SJSA1 (cell line): ENCODE results near the gene PRPF6. TPM values are rescaled to one million over a fixed set of nuclear protein-coding genes. Genes with fewer than 3 reads are reported as not detected.

Experiments used
- DNase-seq, 2 experiments: peaks; one replicate each; pipeline ENCODE4 v3.0.0-alpha.2; 2015 to 2020; ENCODE audit warnings: low spot score in 2 of 2, low read depth in 1 of 2
- H3K27ac ChIP-seq: fragments of 250-450 bp; sonication (Bioruptor Pico); 2 replicates; pipeline ENCODE4 v1.5.1; 2020; ENCODE audit warnings: mild to moderate bottlenecking, moderate library complexity
- H3K27me3 ChIP-seq: fragments of 250-450 bp; sonication (Bioruptor Pico); replicated peaks from 2 replicates; pipeline ENCODE4 v1.5.1; 2020; ENCODE audit warnings: mild to moderate bottlenecking, moderate library complexity
- H3K36me3 ChIP-seq: fragments of 250-450 bp; sonication (Bioruptor Pico); 2 replicates; pipeline ENCODE4 v1.5.1; 2020; ENCODE audit warnings: mild to moderate bottlenecking
- H3K4me1 ChIP-seq: fragments of 250-450 bp; sonication (Bioruptor Pico); replicated peaks from 2 replicates; pipeline ENCODE4 v1.6.1; 2021; ENCODE audit warnings: mild to moderate bottlenecking
- H3K4me3 ChIP-seq: fragments of 250-450 bp; sonication (Bioruptor Pico); 2 replicates; pipeline ENCODE4 v1.5.1; 2020; ENCODE audit warnings: mild to moderate bottlenecking
- H3K9me3 ChIP-seq: fragments of 250-450 bp; sonication (Bioruptor Pico); replicated peaks from 2 replicates; pipeline ENCODE4 v1.5.1; 2020; ENCODE audit warnings: mild to moderate bottlenecking
- total RNA-seq: library from RNA; depleted of rRNA; stranded (reverse); fragments of >200 nt; shearing (Covaris generic); gene quantifications from 2 replicates; pipeline ENCODE4 v1.2.3, GENCODE V29; 2014

PRPF6 gene
- total RNA-seq, 1 experiment from 2014 or later, result 72.1 TPM

- peaks cover 77% of the 10 kb centered on the region for H3K4me1 ChIP-seq
- peaks cover 50% of the 10 kb centered on the region for H3K36me3 ChIP-seq
- H3K4me3 ChIP-seq, result no peak overlapping the region
- H3K27me3 ChIP-seq, result no peaks in the 10 kb centered on the region
- peak overlapping the region; percentile 12; the same call in 1 of the 2 replicates for H3K27ac ChIP-seq
- no peak for DNase-seq
- H3K9me3 ChIP-seq, result no peaks in the 10 kb centered on the region
Observed at GRCh38 chr20:64056639-64056888, 75.6 kb downstream of the PRPF6 start.

DNA sequence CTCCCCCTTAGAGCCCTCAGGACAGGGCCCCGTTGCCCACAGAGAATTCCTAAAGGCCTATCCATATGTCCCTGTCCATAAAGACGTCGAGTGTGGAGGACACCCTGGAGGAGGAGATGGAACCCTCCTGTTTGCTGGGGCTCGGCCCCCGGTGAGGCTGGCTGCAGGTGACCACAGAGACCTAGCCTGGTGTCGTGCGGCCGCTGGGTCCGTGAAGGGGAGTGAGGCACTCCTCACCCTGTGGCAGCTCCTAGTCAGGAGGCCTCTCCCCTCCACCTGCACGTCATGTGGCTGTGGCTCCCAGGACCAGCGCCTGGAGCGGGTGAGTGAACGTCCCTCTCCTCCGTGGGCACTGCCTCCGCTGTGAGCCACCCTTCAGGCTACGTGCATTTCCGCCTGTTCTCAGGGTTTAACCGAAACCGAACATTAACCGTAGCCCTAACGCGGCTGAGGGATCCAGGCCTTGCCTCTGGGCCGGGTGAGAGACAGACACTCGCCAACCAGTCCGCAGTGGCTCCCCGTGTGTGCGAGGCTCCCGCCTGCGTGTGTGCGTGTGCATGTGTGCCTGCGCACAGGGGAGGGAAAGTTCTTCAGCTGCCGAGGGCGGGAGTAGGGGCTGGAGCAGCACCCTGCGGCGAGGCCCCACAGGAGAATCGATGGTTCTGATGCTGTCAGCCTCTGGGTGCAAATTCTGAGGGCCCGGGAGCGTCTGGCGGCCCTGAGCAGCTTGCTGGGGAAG, 76.1 kb downstream of the PRPF6 start:
- Histone ChIP-seq H3K9me3 (no peaks in the 10 kb centered on the region), H3K27me3 (no peaks in the 10 kb centered on the region), H3K4me1 (peaks cover 75% of the 10 kb centered on the region)

DNA sequence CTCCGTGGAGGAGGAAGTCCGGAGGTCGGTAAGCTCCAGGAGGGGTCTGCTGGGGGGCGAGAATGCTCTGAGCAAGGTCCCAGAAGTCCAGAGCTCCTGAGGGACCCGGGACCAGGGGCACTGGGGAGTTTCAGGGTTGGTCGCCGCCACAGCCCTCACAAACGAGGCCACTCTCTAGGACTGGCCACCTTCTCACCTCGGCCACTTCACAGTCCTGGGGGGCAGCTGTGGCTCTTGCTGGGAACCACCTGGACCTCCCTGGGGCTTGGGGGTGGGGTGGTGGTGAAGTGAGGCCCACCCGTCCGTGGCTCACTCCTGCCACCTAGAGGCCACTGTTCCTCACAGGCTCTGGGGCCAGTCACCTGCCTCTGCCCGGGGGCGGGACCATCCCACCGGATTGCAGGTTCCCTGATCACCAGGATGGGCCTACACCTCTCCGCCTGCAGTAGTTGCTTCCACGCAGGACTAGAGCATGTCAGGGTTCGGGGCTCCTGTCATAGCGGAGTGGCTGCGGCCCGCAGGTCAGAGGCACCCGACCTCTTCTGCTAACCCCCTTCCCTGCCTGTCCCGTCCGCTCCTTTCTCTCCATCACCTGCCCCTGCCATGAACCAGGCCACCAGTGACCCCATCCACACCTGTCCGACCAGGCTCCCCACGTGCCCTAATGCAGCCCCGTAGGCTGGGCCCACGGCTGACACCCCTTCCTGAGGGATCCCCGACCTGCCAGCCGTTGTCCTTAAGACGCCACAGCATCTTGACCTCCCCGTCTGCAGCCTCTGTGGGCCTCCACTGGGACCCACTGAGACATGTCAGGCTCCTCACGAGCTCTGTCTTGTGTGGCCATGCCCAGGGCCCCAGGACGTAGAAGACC, 76.9 kb downstream of the PRPF6 start:
- DNase-seq, result peak; percentile 69 to 90
- peaks cover 75% of the 10 kb centered on the region for H3K4me1 ChIP-seq
- peak overlapping the region; percentile 16; the same call in 1 of the 2 replicates for H3K27ac ChIP-seq
- H3K9me3 ChIP-seq, result no peaks in the 10 kb centered on the region
- peak overlapping the region; percentile 5 for H3K4me3 ChIP-seq
- H3K27me3 ChIP-seq, result no peaks in the 10 kb centered on the region
- H3K36me3 ChIP-seq, result peaks cover 61% of the 10 kb centered on the region

More for the DNA sequence above, 76.1 kb downstream of the PRPF6 start:
- DNase-seq, result no peak
- peaks cover 55% of the 10 kb centered on the region for H3K36me3 ChIP-seq
- peak overlapping the region; percentile 16; the same call in 1 of the 2 replicates for H3K27ac ChIP-seq
- peak overlapping the region; percentile 5; the same call in 1 of the 2 replicates for H3K4me3 ChIP-seq

- Histone ChIP-seq H3K4me1 (peaks cover 75% of the 10 kb centered on the region), H3K27ac (no peak overlapping the region), H3K4me3 (no peak overlapping the region), H3K9me3 (no peaks in the 10 kb centered on the region), H3K36me3 (peaks cover 66% of the 10 kb centered on the region), H3K27me3 (no peaks in the 10 kb centered on the region)
- no peak for DNase-seq
Observed at GRCh38 chr20:64058536-64058935, 77.6 kb downstream of the PRPF6 start.

DNA sequence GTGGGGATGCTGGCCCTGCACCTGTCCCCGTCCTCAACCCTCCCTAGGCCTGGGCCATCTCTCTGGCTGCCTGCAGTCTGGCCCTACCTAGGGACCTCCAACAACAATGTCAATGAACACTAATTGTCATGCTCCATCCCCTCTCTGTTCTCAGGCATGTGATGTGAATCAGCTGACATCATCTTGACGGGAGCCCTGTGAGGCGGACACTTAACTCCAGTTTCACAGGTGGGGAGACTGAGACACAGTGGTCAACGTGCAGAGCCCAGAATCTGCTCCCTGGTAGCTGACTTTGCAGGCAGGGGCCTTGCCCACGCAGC, 81.3 kb downstream of the PRPF6 start:
- no peaks in the 10 kb centered on the region for H3K9me3 ChIP-seq
- peak overlapping the region; percentile 74; the same call in 1 of the 2 replicates for H3K4me3 ChIP-seq
- H3K27ac ChIP-seq, result no peak overlapping the region
- H3K27me3 ChIP-seq, result no peaks in the 10 kb centered on the region
- H3K36me3 ChIP-seq, result peaks cover 73% of the 10 kb centered on the region
- DNase-seq, result no peak
- H3K4me1 ChIP-seq, result peaks cover 75% of the 10 kb centered on the region

- peak; percentile 80 to 96 for DNase-seq
Observed at GRCh38 chr20:64062596-64063388, 81.9 kb downstream of the PRPF6 start, which contains the start of gene TCEA2. TCEA2 (plus strand) TSS chr20:64063198; CDS start chr20:64063313, 115 bp downstream.

DNA sequence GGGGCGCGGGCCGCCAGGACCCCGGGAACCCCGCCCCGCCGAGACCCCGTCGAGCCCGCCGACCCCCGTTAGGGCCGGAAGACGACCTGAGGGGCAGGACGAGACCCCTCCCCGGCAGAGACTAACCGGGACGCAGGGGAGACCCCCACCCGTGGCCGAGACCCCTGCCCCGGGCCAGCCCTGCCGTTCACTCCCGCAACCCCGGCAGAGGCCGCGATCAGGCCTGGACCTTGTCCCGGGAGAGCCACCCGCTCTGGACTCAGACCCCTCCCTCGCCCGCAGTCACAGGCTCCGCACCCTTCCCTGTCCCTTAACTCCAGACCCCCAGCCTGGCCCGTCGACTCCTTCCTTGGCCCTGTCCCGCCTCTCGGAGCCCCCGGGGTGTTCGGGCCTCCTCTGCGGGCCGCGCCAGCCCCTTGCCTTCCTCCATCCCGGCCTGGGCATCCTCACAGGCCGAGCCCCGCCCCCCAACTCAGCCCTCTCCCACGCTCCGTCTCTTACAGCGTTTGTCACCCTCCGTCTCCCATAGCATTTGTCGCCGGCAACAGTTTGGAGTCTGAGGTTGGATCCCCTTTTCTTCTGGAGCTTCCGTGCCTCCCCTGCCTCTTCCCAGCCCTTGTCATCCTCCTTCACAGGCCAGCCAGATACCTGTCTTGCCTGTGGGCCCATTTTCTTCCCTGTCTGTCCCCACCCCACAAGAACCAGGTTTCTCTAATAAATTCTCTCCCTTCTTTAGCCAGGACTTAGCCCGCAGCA, 82.6 kb downstream of the PRPF6 start:
- peak overlapping the region; percentile 74 for H3K4me3 ChIP-seq
- no peak for DNase-seq
- H3K27ac ChIP-seq, result peak overlapping the region; percentile 44
- peaks cover 72% of the 10 kb centered on the region for H3K4me1 ChIP-seq
- H3K27me3 ChIP-seq, result no peaks in the 10 kb centered on the region
- H3K36me3 ChIP-seq, result peaks cover 67% of the 10 kb centered on the region
- H3K9me3 ChIP-seq, result no peaks in the 10 kb centered on the region

More at GRCh38 chr20:64062596-64063388, 81.9 kb downstream of the PRPF6 start, which contains the start of gene TCEA2:
- Histone ChIP-seq H3K4me3 (peak within 1 kb of the TSS; percentile 74), H3K27ac (peak within 1 kb of the TSS; percentile 44), H3K4me1 (peaks cover 73% of the 10 kb centered on the region), H3K36me3 (peaks cover 68% of the 10 kb centered on the region), H3K27me3 (no peaks in the 10 kb centered on the region), H3K9me3 (no peaks in the 10 kb centered on the region)

DNA sequence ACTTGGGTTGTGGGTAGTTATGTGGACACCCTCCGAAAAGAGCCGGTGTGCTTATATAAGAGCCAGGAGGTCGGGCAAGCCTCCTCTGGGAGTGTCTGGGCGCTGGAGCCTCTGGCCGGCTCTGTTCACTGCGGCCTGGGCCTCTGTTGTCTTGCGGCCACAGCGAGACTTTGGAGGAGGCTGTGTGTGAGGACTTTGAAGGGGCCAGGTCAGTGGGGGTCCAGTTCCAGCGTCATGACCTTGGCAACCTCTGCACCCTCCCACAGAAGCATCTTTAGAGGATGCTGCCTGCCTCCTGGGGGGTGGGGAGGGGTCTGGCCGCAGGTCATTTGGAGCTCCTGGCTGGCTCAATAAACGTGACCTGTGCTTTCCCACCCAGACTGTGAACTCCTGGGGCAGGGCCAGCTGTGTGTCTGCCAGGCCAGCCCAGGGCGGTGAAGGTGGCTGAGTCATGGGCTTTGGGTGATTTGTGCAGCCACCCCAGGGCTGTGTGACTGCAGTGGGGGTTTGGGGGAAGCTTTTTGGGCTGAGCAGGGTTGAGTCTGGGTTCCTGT, 83.3 kb downstream of the PRPF6 start:
- peaks cover 67% of the 10 kb centered on the region for H3K36me3 ChIP-seq
- H3K27ac ChIP-seq, result peak overlapping the region; percentile 44
- DNase-seq, result peak; percentile 87
- no peaks in the 10 kb centered on the region for H3K27me3 ChIP-seq
- peak overlapping the region; percentile 74 for H3K4me3 ChIP-seq
- H3K4me1 ChIP-seq, result peaks cover 76% of the 10 kb centered on the region
- H3K9me3 ChIP-seq, result no peaks in the 10 kb centered on the region

GRCh38 chr20:64065062-64065973, 84.4 kb downstream of the PRPF6 start:
- H3K9me3 ChIP-seq, result no peaks in the 10 kb centered on the region
- peak overlapping the region; percentile 44 for H3K27ac ChIP-seq

DNA sequence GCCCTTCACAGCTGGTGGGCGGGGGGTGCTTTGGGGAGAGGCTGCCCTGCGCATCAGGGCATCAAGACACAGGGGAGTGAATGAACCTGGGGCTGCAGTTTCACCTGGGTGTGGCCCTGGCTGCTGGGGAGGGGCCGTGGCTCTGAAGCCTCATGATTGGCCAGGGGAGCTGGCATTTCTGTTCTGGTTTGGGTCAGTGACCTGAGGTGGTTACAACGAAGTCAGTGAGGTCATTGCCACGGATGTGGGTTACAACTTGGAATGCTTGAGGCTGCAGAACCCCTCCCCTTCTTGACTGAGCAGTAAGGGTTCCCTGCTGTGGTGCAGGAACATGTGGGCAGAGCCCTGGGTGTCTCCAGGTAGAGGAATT, 85.0 kb downstream of the PRPF6 start:
- Histone ChIP-seq H3K36me3 (peaks cover 71% of the 10 kb centered on the region), H3K27me3 (no peaks in the 10 kb centered on the region), H3K4me3 (no peak overlapping the region), H3K9me3 (no peaks in the 10 kb centered on the region), H3K27ac (peak overlapping the region; percentile 44), H3K4me1 (peaks cover 92% of the 10 kb centered on the region)
- peak; percentile 64 to 78 for DNase-seq

More at GRCh38 chr20:64065062-64065973, 84.4 kb downstream of the PRPF6 start:
- Histone ChIP-seq H3K4me3 (no peak overlapping the region), H3K4me1 (peaks cover 87% of the 10 kb centered on the region), H3K27me3 (no peaks in the 10 kb centered on the region), H3K36me3 (peaks cover 66% of the 10 kb centered on the region)
- DNase-seq, result peak in 1 of 2 experiments; percentile 37

DNA sequence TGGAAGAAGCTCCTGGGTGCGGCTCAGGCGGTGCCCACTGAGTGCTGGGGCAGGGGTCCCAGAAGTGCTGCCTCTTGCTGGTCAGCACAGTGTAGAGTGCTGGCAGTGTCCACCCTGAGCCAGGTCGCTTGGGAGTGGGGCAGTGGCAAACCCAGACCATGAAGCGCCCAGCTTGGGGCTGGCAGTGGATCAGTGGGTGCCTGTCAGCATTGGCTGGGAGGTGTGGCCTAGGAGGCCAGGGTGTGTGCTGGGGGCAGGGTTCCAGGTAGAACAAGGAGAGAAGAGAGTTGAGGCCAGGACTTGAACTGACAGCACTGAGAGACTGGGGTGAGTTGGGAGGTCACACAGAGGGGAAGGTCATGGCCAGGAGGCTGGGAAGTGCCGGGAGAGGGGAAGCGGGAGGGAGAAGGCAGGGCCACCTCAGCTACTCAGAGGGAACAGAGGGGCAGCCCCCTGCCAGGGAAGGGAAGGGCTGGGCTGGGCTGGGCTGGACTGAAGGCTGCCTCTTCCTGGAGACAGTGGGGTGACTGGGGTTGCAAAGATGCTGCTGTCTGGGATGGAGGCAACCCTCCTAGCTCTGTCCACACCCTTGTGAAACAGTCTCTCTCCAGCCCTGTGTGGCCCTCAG, 86.2 kb downstream of the PRPF6 start:
- Histone ChIP-seq H3K4me1 (peaks cover 84% of the 10 kb centered on the region), H3K27me3 (no peaks in the 10 kb centered on the region), H3K27ac (no peak overlapping the region), H3K36me3 (peaks cover 74% of the 10 kb centered on the region), H3K9me3 (no peaks in the 10 kb centered on the region), H3K4me3 (no peak overlapping the region)
- peak in 1 of 2 experiments; percentile 18 for DNase-seq
